Sigmoid colon (tissue), 7 donors: ENCODE data around the gene WWC1. TPM values are rescaled to one million over a fixed set of nuclear protein-coding genes. Genes with fewer than 3 reads are reported as not detected.

Experiments
- DNase-seq: peaks from one replicate; pipeline ENCODE4 v3.0.0-alpha.2; 2019
- H3K27ac ChIP-seq, 4 donors: fragments of 200-600 bp; sonication (generic); one replicate each; pipeline ENCODE4 v1.5.1; 2016 to 2019; ENCODE audit warnings: mild to moderate bottlenecking in 1 of 4
- H3K27me3 ChIP-seq, 3 donors: fragments of 200-600 bp; sonication (generic); one replicate each; pipeline ENCODE4 v1.5.1; 2019; ENCODE audit warnings: mild to moderate bottlenecking in 1 of 3
- H3K36me3 ChIP-seq, 4 donors: fragments of 200-600 bp; sonication (generic); one replicate each; pipeline ENCODE4 v1.5.1; 2016 to 2019
- H3K4me1 ChIP-seq, 4 donors: fragments of 200-600 bp; sonication (generic); one replicate each; pipeline ENCODE4 v1.5.1; 2017 to 2019
- H3K4me3 ChIP-seq, 4 donors: fragments of 200-600 bp; sonication (generic); one replicate each; pipeline ENCODE4 v1.5.1; 2017 to 2019; ENCODE audit warnings: mild to moderate bottlenecking in 2 of 4, moderate library complexity in 1 of 4
- H3K9me3 ChIP-seq, 4 donors: fragments of 200-600 bp in 3 of 4; sonication (generic) in 3 of 4; one replicate each; pipeline versions ENCODE4 v1.5.1 to v1.6.1; 2013 to 2019
- EP300 ChIP-seq, 4 donors: sonication (generic); formaldehyde crosslinking; IDR thresholded peaks; one replicate each; pipeline ENCODE4 v1.6.1; 2017; ENCODE audit warnings: antibody characterized with exemption in 4 of 4
- POLR2A ChIP-seq, 2 donors: fragments of 450-650 bp; IDR thresholded peaks; one replicate each; pipeline ENCODE4 v1.6.1; 2016; ENCODE audit warnings: antibody characterized with exemption in 2 of 2, mild to moderate bottlenecking in 2 of 2, moderate library complexity in 2 of 2
- POLR2AphosphoS5 ChIP-seq, 4 donors: sonication (generic); formaldehyde crosslinking; IDR thresholded peaks; one replicate each; pipeline ENCODE4 v1.6.1; 2017; ENCODE audit warnings: antibody characterized with exemption in 4 of 4
- WGBS, 2 donors: extraction: QIAGEN DNeasy Blood & Tissue Kit; methylation state at CpG; one replicate each; pipeline ENCODE4 v1.1.7; 2013; 5-methylcytosine and 5-hydroxymethylcytosine counted together
- intact Hi-C: fragments of 100-400 bp; cut with DNase I; formaldehyde crosslinking; loops from one replicate; pipeline ENCODE4 v1.15.1; 2023
- polyA plus RNA-seq, 3 donors: library from polyadenylated mRNA; stranded (reverse); fragments of 200-250 nt; gene quantifications; one replicate each; pipeline ENCODE4 v1.2.3, GENCODE V29; 2013
- total RNA-seq, 4 donors: library from RNA; depleted of rRNA; stranded (reverse); fragments of >200 nt; gene quantifications; one replicate each; pipeline ENCODE4 v1.1.0, GENCODE V29; 2016
- TF ChIP-seq, protein P1 (sequence below), 4 experiments: fragments of 450-650 bp in 3 of 4; fragments of 200-600 bp in 1 of 4; IDR thresholded peaks; one replicate each; pipeline ENCODE4 v1.5.1; 2016 to 2019; ENCODE audit warnings: antibody characterized with exemption in 4 of 4, mild to moderate bottlenecking in 3 of 4, moderate library complexity in 2 of 4
- donor health status: healthy with polysubstance abuse.
- donor health status: Bipolar disorder and iron deficiency.
- donor health status: healthy.

The WWC1 gene
- total and polyA plus RNA-seq, 7 donors, result 0.27 to 15.4 (median 6.2) TPM; not detected in 1

GRCh38 chr5:168449166-168449565 lies 157.7 kb downstream of the WWC1 start:
- no peak for DNase-seq
- Histone ChIP-seq H3K4me1 (no peaks in the 10 kb centered on the region), H3K9me3 (no peaks in the 10 kb centered on the region), H3K27ac (no peak overlapping the region), H3K36me3 (no peaks in the 10 kb centered on the region), H3K4me3 (no peak overlapping the region), H3K27me3 (no peaks in the 10 kb centered on the region)
- TF ChIP-seq POLR2AphosphoS5 (IDR thresholded peaks at IDR 0.05) (no peak), EP300 (IDR thresholded peaks at IDR 0.05) (no peak), POLR2A (IDR thresholded peaks at IDR 0.05) (no peak)
- TF ChIP-seq, protein P1, sequence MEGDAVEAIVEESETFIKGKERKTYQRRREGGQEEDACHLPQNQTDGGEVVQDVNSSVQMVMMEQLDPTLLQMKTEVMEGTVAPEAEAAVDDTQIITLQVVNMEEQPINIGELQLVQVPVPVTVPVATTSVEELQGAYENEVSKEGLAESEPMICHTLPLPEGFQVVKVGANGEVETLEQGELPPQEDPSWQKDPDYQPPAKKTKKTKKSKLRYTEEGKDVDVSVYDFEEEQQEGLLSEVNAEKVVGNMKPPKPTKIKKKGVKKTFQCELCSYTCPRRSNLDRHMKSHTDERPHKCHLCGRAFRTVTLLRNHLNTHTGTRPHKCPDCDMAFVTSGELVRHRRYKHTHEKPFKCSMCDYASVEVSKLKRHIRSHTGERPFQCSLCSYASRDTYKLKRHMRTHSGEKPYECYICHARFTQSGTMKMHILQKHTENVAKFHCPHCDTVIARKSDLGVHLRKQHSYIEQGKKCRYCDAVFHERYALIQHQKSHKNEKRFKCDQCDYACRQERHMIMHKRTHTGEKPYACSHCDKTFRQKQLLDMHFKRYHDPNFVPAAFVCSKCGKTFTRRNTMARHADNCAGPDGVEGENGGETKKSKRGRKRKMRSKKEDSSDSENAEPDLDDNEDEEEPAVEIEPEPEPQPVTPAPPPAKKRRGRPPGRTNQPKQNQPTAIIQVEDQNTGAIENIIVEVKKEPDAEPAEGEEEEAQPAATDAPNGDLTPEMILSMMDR (IDR thresholded peaks at IDR 0.05), result no peak
- intact Hi-C loops, result no loop called here
- 79 to 87% methylated on average over 2 of the region's 2 CpGs for WGBS, 2 donors

- Histone ChIP-seq H3K36me3 (no peaks in the 10 kb centered on the region), H3K27ac (no peak overlapping the region), H3K9me3 (no peaks in the 10 kb centered on the region), H3K4me3 (no peak overlapping the region), H3K4me1 (no peaks in the 10 kb centered on the region), H3K27me3 (no peaks in the 10 kb centered on the region)
- no peak for DNase-seq
- TF ChIP-seq EP300 (IDR thresholded peaks at IDR 0.05), result no peak
- TF ChIP-seq POLR2A (IDR thresholded peaks at IDR 0.05), result no peak
- TF ChIP-seq, protein P1 (IDR thresholded peaks at IDR 0.05), result no peak
- TF ChIP-seq POLR2AphosphoS5 (IDR thresholded peaks at IDR 0.05), result no peak
- 95 to 98% methylated on average over 3 of the region's 3 CpGs for WGBS, 2 donors
- intact Hi-C loops, result no loop called here
Observed at GRCh38 chr5:168451565-168451964, 160.1 kb downstream of the WWC1 start.

DNA sequence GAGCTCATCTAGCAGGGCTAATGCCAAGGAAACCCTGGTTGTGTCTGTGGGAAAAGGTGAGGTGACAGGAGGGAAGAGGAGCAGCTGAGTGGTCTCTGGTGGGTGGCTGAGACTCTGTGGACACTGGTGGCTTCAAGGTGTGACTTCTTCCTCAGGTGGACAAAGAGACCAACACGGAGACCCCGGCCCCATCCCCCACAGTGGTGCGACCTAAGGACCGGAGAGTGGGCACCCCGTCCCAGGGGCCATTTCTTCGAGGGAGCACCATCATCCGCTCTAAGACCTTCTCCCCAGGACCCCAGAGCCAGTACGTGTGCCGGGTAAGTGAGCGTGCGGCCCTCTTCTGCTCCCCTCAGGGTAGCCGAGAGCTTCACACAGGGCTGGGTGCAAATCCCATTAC lies 163.8 kb downstream of the WWC1 start:
- Histone ChIP-seq H3K36me3 (no peaks in the 10 kb centered on the region), H3K27ac (no peak overlapping the region)
- DNase-seq, result no peak

GRCh38 chr5:168457542-168457941 lies 166.1 kb downstream of the WWC1 start:
- Histone ChIP-seq H3K27ac (no peak overlapping the region), H3K4me1 (no peaks in the 10 kb centered on the region), H3K27me3 (no peaks in the 10 kb centered on the region), H3K9me3 (peaks cover 0 to 2% (median 0%) of the 10 kb centered on the region in 4 donors), H3K36me3 (no peaks in the 10 kb centered on the region), H3K4me3 (no peak overlapping the region)
- 91 to 95% methylated on average over 3 of the region's 3 CpGs for WGBS, 2 donors
- no peak for DNase-seq
- intact Hi-C loops, result no loop called here
- no peak for TF ChIP-seq POLR2A (IDR thresholded peaks at IDR 0.05)
- TF ChIP-seq EP300 (IDR thresholded peaks at IDR 0.05), result no peak
- TF ChIP-seq, protein P1 (IDR thresholded peaks at IDR 0.05), result no peak
- TF ChIP-seq POLR2AphosphoS5 (IDR thresholded peaks at IDR 0.05), result no peak

More for the DNA sequence above, 163.8 kb downstream of the WWC1 start:
- intact Hi-C loops, result no loop called here
- Histone ChIP-seq H3K9me3 (peaks cover 0 to 2% (median 0%) of the 10 kb centered on the region in 4 donors), H3K27me3 (no peaks in the 10 kb centered on the region), H3K4me1 (no peaks in the 10 kb centered on the region), H3K4me3 (no peak overlapping the region)
- WGBS, 2 donors, result 95 to 97% methylated on average over 12 of the region's 12 CpGs
- TF ChIP-seq, protein P1 (IDR thresholded peaks at IDR 0.05), result no peak

- Histone ChIP-seq H3K27ac (no peak overlapping the region), H3K9me3 (peaks cover 0 to 2% (median 0%) of the 10 kb centered on the region in 4 donors), H3K36me3 (no peaks in the 10 kb centered on the region), H3K4me1 (no peaks in the 10 kb centered on the region), H3K4me3 (no peak overlapping the region), H3K27me3 (no peaks in the 10 kb centered on the region)
- no peak for DNase-seq
- TF ChIP-seq POLR2AphosphoS5 (IDR thresholded peaks at IDR 0.05), result no peak
- TF ChIP-seq, protein P1 (IDR thresholded peaks at IDR 0.05), result no peak
- 95 to 96% methylated on average over 9 of the region's 9 CpGs for WGBS, 2 donors
- intact Hi-C loops, result no loop called here
Observed at GRCh38 chr5:168460606-168461005, 169.2 kb downstream of the WWC1 start.
